H1 (cell line): Measurements from ENCODE around the gene RASA1. TPM values are rescaled to one million over a fixed set of nuclear protein-coding genes. Genes with fewer than 3 reads are reported as not detected.

Source experiments
- ASH2L ChIP-seq: fragments of 200-600, 300-600 bp; sonication (generic); IDR thresholded peaks from one replicate; pipeline ENCODE4 v1.7.1; 2017; ENCODE audit warnings: low read length
- BACH1 ChIP-seq: IDR thresholded peaks from 2 replicates; pipeline ENCODE4 v1.6.1; 2012; ENCODE audit warnings: low read length, improper control_type of control experiment
- CBX8 ChIP-seq: fragments of 300-800, 300-1000 bp; sonication (generic); IDR thresholded peaks from 2 replicates; pipeline ENCODE4 v1.7.1; 2016; ENCODE audit warnings: low read depth, low read length, borderline replicate concordance
- CREB1 ChIP-seq: IDR thresholded peaks from 2 replicates; pipeline ENCODE4 v1.6.1; 2012; ENCODE audit warnings: inconsistent platforms
- CTBP2 ChIP-seq: IDR thresholded peaks from 2 replicates; pipeline ENCODE4 v1.7.0; 2011; ENCODE audit warnings: borderline replicate concordance, mild to moderate bottlenecking, moderate library complexity, mixed read lengths, low read length; ENCODE audit not compliant: insufficient read depth, insufficient read length
- EZH2 ChIP-seq: fragments of 200-600 bp; sonication (generic); IDR thresholded peaks from 2 replicates; pipeline ENCODE4 v1.7.1; 2012; ENCODE audit warnings: low read depth, mild to moderate bottlenecking, moderate library complexity, low read length, inconsistent platforms; ENCODE audit not compliant: severe bottlenecking
- GTF2F1 ChIP-seq: IDR thresholded peaks from 2 replicates; pipeline ENCODE4 v1.6.1; 2012; ENCODE audit warnings: low read depth, low read length, improper control_type of control experiment, borderline replicate concordance
- MAFK ChIP-seq: IDR thresholded peaks from 2 replicates; pipeline ENCODE4 v1.6.1; 2012; ENCODE audit warnings: low read depth, mild to moderate bottlenecking, improper control_type of control experiment, low read length
- SP2 ChIP-seq: IDR thresholded peaks from 2 replicates; pipeline ENCODE4 v1.6.1; 2012; ENCODE audit warnings: mild to moderate bottlenecking, low read length, inconsistent platforms
- TAF7 ChIP-seq: optimal IDR thresholded peaks from 2 replicates; pipeline ENCODE3; 2011; ENCODE audit warnings: low read depth, mild to moderate bottlenecking, inconsistent platforms, low read length, moderate library complexity, borderline replicate concordance
- polyA plus RNA-seq, 7 experiments: library from polyadenylated mRNA; depleted of rRNA in 3 of 7; stranded (reverse) in 5 of 7; unstranded in 2 of 7; fragments of >200 nt in 5 of 7; fragments of 200-250 nt in 2 of 7; gene quantifications; 1 replicate in 5 of 7; 2 replicates in 1 of 7; 4 replicates in 1 of 7; pipeline versions ENCODE4 v1.2.1 to v1.2.3, GENCODE V29; 2011 to 2013; ENCODE audit warnings: missing spikeins in 2 of 7, mixed read lengths in 2 of 7
- total RNA-seq: library from RNA; stranded (reverse); fragmentation: NEBNext Ultra II Directional; extraction: Animal tissue kit (Norgen Biotek cat#: 25700); gene quantifications from 2 replicates; pipeline ENCODE4 v1.2.1, GENCODE V29; 2021
- TF ChIP-seq, protein P1 (sequence below): fragments of 300-600 bp; sonication (generic); IDR thresholded peaks from 2 replicates; pipeline ENCODE4 v1.7.1; 2012; ENCODE audit warnings: low read length, moderate library complexity, mild to moderate bottlenecking, inconsistent platforms; ENCODE audit not compliant: insufficient replicate concordance

Gene RASA1
- total and polyA plus RNA-seq, 2 of the 8 experiments (the other 6 are each of a cell fraction or from before 2014, with no cell fraction given): 15.9 to 33.8 TPM

DNA sequence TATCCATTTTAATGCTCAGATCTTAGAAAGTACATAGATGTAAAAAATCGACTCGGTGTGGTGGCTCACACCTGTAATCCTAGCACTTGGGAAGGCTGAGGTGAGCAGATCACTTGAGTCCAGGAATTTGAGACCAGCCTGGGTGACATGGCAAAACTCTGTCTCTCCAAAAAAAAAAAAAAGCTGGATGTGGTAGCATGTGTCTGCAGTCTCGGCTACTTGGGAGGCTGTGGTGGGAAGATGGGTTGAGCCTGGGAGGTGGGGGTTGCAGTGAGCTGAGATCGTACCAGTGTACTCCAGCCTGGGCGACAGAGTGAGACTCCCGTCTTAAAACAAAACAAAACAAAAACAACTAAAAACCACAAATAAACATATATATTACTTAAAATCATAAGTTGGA, 61.4 kb downstream of the RASA1 start (continued):
- TF ChIP-seq, protein P1, sequence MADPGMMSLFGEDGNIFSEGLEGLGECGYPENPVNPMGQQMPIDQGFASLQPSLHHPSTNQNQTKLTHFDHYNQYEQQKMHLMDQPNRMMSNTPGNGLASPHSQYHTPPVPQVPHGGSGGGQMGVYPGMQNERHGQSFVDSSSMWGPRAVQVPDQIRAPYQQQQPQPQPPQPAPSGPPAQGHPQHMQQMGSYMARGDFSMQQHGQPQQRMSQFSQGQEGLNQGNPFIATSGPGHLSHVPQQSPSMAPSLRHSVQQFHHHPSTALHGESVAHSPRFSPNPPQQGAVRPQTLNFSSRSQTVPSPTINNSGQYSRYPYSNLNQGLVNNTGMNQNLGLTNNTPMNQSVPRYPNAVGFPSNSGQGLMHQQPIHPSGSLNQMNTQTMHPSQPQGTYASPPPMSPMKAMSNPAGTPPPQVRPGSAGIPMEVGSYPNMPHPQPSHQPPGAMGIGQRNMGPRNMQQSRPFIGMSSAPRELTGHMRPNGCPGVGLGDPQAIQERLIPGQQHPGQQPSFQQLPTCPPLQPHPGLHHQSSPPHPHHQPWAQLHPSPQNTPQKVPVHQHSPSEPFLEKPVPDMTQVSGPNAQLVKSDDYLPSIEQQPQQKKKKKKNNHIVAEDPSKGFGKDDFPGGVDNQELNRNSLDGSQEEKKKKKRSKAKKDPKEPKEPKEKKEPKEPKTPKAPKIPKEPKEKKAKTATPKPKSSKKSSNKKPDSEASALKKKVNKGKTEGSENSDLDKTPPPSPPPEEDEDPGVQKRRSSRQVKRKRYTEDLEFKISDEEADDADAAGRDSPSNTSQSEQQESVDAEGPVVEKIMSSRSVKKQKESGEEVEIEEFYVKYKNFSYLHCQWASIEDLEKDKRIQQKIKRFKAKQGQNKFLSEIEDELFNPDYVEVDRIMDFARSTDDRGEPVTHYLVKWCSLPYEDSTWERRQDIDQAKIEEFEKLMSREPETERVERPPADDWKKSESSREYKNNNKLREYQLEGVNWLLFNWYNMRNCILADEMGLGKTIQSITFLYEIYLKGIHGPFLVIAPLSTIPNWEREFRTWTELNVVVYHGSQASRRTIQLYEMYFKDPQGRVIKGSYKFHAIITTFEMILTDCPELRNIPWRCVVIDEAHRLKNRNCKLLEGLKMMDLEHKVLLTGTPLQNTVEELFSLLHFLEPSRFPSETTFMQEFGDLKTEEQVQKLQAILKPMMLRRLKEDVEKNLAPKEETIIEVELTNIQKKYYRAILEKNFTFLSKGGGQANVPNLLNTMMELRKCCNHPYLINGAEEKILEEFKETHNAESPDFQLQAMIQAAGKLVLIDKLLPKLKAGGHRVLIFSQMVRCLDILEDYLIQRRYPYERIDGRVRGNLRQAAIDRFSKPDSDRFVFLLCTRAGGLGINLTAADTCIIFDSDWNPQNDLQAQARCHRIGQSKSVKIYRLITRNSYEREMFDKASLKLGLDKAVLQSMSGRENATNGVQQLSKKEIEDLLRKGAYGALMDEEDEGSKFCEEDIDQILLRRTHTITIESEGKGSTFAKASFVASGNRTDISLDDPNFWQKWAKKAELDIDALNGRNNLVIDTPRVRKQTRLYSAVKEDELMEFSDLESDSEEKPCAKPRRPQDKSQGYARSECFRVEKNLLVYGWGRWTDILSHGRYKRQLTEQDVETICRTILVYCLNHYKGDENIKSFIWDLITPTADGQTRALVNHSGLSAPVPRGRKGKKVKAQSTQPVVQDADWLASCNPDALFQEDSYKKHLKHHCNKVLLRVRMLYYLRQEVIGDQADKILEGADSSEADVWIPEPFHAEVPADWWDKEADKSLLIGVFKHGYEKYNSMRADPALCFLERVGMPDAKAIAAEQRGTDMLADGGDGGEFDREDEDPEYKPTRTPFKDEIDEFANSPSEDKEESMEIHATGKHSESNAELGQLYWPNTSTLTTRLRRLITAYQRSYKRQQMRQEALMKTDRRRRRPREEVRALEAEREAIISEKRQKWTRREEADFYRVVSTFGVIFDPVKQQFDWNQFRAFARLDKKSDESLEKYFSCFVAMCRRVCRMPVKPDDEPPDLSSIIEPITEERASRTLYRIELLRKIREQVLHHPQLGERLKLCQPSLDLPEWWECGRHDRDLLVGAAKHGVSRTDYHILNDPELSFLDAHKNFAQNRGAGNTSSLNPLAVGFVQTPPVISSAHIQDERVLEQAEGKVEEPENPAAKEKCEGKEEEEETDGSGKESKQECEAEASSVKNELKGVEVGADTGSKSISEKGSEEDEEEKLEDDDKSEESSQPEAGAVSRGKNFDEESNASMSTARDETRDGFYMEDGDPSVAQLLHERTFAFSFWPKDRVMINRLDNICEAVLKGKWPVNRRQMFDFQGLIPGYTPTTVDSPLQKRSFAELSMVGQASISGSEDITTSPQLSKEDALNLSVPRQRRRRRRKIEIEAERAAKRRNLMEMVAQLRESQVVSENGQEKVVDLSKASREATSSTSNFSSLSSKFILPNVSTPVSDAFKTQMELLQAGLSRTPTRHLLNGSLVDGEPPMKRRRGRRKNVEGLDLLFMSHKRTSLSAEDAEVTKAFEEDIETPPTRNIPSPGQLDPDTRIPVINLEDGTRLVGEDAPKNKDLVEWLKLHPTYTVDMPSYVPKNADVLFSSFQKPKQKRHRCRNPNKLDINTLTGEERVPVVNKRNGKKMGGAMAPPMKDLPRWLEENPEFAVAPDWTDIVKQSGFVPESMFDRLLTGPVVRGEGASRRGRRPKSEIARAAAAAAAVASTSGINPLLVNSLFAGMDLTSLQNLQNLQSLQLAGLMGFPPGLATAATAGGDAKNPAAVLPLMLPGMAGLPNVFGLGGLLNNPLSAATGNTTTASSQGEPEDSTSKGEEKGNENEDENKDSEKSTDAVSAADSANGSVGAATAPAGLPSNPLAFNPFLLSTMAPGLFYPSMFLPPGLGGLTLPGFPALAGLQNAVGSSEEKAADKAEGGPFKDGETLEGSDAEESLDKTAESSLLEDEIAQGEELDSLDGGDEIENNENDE: no peak
- TF ChIP-seq CREB1 (no peak), GTF2F1 (no peak), CBX8 (no peak), BACH1 (no peak), MAFK (no peak), SP2 (no peak), ASH2L (no peak), TAF7 (no peak), EZH2 (no peak), CTBP2 (no peak)
